HCT116 (cell line): Measurements from ENCODE around the gene ZNF341. TPM values are rescaled to one million over a fixed set of nuclear protein-coding genes. Genes with fewer than 3 reads are reported as not detected.

Experiments used
- ATAC-seq: fragments of 200-7000 bp; cut with Tn5 transposase; 2 replicates; pipeline ENCODE4 v1.9.1; 2020; ENCODE audit warnings: mild to moderate bottlenecking, moderate library complexity
- BruUV-seq: library from RNA; stranded (reverse); fragments of 400-500 nt; replicated peaks from 2 replicates; lab custom pipeline; 2021; lab: Mats Ljungman, UMichigan
- CTCF ChIA-PET: fragments of 300-600 bp; sonication (Branson Sonifier 250); formaldehyde crosslinking; loops from one replicate; lab custom pipeline; 2021; ENCODE audit warnings: antibody characterized with exemption; lab: Charles Lee
- POLR2A ChIA-PET: fragments of 300-600, 350-600 bp; sonication (Branson Sonifier 250); formaldehyde crosslinking; loops from one replicate; lab custom pipeline; 2021; ENCODE audit warnings: antibody characterized with exemption; lab: Charles Lee
- RAD21 ChIA-PET, 2 experiments: fragments of 300-600 bp; sonication (Branson Sonifier 250); formaldehyde crosslinking; loops; one replicate each; lab custom pipeline; 2023; ENCODE audit warnings: low total read pairs in 2 of 2; ENCODE audit not compliant: uncharacterized antibody in 2 of 2, unreplicated experiment in 2 of 2, low non-redundant PET in 1 of 2; lab: Charles Lee
- DNase-seq: peaks from one replicate; pipeline ENCODE4 v3.0.0-alpha.2; 2010; ENCODE audit warnings: low read depth, low spot score
- H2AFZ ChIP-seq: fragments of 200-600 bp; shearing (Covaris generic), sonication (generic); 2 replicates; pipeline ENCODE4 v1.6.1; 2017; ENCODE audit warnings: low read depth, mixed run types, mixed read lengths, antibody characterized with exemption, low read length; ENCODE audit not compliant: poor library complexity, severe bottlenecking
- H3K27ac ChIP-seq: 2 replicates; pipeline ENCODE4 v1.5.1; 2012; ENCODE audit warnings: low read depth, low read length
- H3K27me3 ChIP-seq: fragments of 200-600 bp; sonication (generic); 2 replicates; pipeline ENCODE4 v1.6.1; 2016; ENCODE audit warnings: mixed run types, low read length, mixed read lengths; ENCODE audit not compliant: insufficient read depth
- H3K36me3 ChIP-seq, 2 experiments: fragments of 200-500 bp in 1 of 2; fragments of 200-600 bp in 1 of 2; sonication (Bioruptor generic) in 1 of 2; sonication (generic) in 1 of 2; 2 replicates each; pipeline versions ENCODE4 v1.5.1 to v1.6.1; 2014 to 2016; ENCODE audit warnings: low read length in 2 of 2, inconsistent platforms in 1 of 2, mixed read lengths in 1 of 2, mixed run types in 1 of 2; ENCODE audit not compliant: insufficient read depth in 2 of 2, control insufficient read depth in 1 of 2
- H3K4me1 ChIP-seq, 2 experiments: fragments of 200-600 bp in 1 of 2; sonication (generic) in 1 of 2; 2 replicates each; pipeline versions ENCODE4 v1.5.1 to v1.6.1; 2012 to 2017; ENCODE audit warnings: low read length in 2 of 2, inconsistent platforms in 1 of 2, mild to moderate bottlenecking in 1 of 2, mixed read lengths in 1 of 2, mixed run types in 1 of 2, moderate library complexity in 1 of 2; ENCODE audit not compliant: insufficient read depth in 2 of 2, control insufficient read depth in 1 of 2
- H3K4me2 ChIP-seq: fragments of 200-600 bp; sonication (generic); 2 replicates; pipeline ENCODE4 v1.6.1; 2017; ENCODE audit warnings: mixed run types, low read length, mixed read lengths
- H3K4me3 ChIP-seq, 2 experiments: fragments of 200-600 bp in 1 of 2; sonication (generic) in 1 of 2; replicated peaks in 1 of 2; 2 replicates each; pipeline ENCODE4 v1.5.1; 2011 to 2016; ENCODE audit warnings: low read length in 2 of 2, control low read depth in 1 of 2, low read depth in 1 of 2, mild to moderate bottlenecking in 1 of 2, mixed read lengths in 1 of 2, mixed run types in 1 of 2
- H3K79me2 ChIP-seq: fragments of 200-600 bp; sonication (generic); 2 replicates; pipeline ENCODE4 v1.6.1; 2017; ENCODE audit warnings: mild to moderate bottlenecking, mixed run types, low read length, moderate library complexity, mixed read lengths; ENCODE audit not compliant: insufficient read depth
- H3K9ac ChIP-seq: fragments of 200-600 bp; sonication (generic); 2 replicates; pipeline ENCODE4 v1.6.1; 2016; ENCODE audit warnings: low read length, mixed read lengths
- H3K9me2 ChIP-seq: fragments of 200-600 bp; sonication (generic), shearing (Covaris generic); 2 replicates; pipeline ENCODE4 v1.6.1; 2017; ENCODE audit warnings: mixed run types, mild to moderate bottlenecking, moderate library complexity; ENCODE audit not compliant: insufficient read depth
- H3K9me3 ChIP-seq, 2 experiments: fragments of 200-500 bp in 1 of 2; fragments of 200-600 bp in 1 of 2; sonication (Bioruptor generic) in 1 of 2; sonication (generic) in 1 of 2; 2 replicates each; pipeline ENCODE4 v1.6.1; 2014 to 2017; ENCODE audit warnings: low read length in 2 of 2, mixed read lengths in 2 of 2, inconsistent platforms in 1 of 2, low read depth in 1 of 2, mild to moderate bottlenecking in 1 of 2, mixed run types in 1 of 2, moderate library complexity in 1 of 2; ENCODE audit not compliant: control insufficient read depth in 1 of 2, insufficient read depth in 1 of 2
- H4K20me1 ChIP-seq: fragments of 200-600 bp; sonication (generic), shearing (Covaris generic); 2 replicates; pipeline ENCODE4 v1.6.1; 2017; ENCODE audit warnings: mixed run types, mild to moderate bottlenecking, moderate library complexity; ENCODE audit not compliant: insufficient read depth
- CEBPB ChIP-seq: IDR thresholded peaks from 2 replicates; pipeline ENCODE4 v1.6.1; 2012; ENCODE audit warnings: low read depth
- CTCF ChIP-seq, 3 experiments: fragments of 200-600 bp in 1 of 3; sonication (generic) in 1 of 3; IDR thresholded peaks in 2 of 3; conservative IDR thresholded peaks in 1 of 3; 2 replicates each; pipeline ENCODE4 v1.5.1; 2012 to 2017; ENCODE audit warnings: low read depth in 2 of 3, low read length in 2 of 3, antibody characterized with exemption in 1 of 3, borderline replicate concordance in 1 of 3, control low read depth in 1 of 3, mild to moderate bottlenecking in 1 of 3, mixed read lengths in 1 of 3, mixed run types in 1 of 3, moderate library complexity in 1 of 3; ENCODE audit not compliant: insufficient read depth in 1 of 3
- ELF1 ChIP-seq: IDR thresholded peaks from 2 replicates; pipeline ENCODE4 v1.6.1; 2012; ENCODE audit warnings: low read depth, borderline replicate concordance
- EZH2 ChIP-seq: fragments of 200-600 bp; sonication (generic); IDR thresholded peaks from 2 replicates; pipeline ENCODE4 v1.6.1; 2017; ENCODE audit warnings: antibody characterized with exemption, mixed run types
- EZH2phosphoT487 ChIP-seq: fragments of 200-600 bp; IDR thresholded peaks from 2 replicates; pipeline ENCODE4 v1.6.1; 2018; ENCODE audit warnings: antibody characterized with exemption, borderline replicate concordance
- FOSL1 ChIP-seq: IDR thresholded peaks from 2 replicates; pipeline ENCODE4 v1.6.1; 2012; ENCODE audit warnings: low read depth
- POLR2AphosphoS5 ChIP-seq: IDR thresholded peaks from 2 replicates; pipeline ENCODE4 v1.6.1; 2011; ENCODE audit warnings: mild to moderate bottlenecking, low read depth, low read length, moderate library complexity
- SIN3A ChIP-seq: IDR thresholded peaks from 2 replicates; pipeline ENCODE4 v1.6.1; 2012; ENCODE audit warnings: low read depth
- YY1 ChIP-seq: IDR thresholded peaks from 2 replicates; pipeline ENCODE4 v1.6.1; 2011; ENCODE audit warnings: low read length, low read depth, moderate library complexity, mild to moderate bottlenecking; ENCODE audit not compliant: insufficient replicate concordance; ENCODE audit errors: extremely low read depth
- intact Hi-C: fragments of 100-400 bp; cut with micrococcal nuclease; formaldehyde crosslinking; loops from 2 replicates; pipeline ENCODE4 v1.10.0; 2022
- total RNA-seq: library from RNA; stranded (reverse); gene quantifications from one replicate; pipeline ENCODE4 v1.2.1, GENCODE V29; 2021; ENCODE audit not compliant: unreplicated experiment

The ZNF341 gene
- total RNA-seq, 1 experiment from 2014 or later, result 4.9 TPM

GRCh38 chr20:33812908-33813462, 81.2 kb downstream of the ZNF341 start:
- Histone ChIP-seq H3K4me1 (peaks cover 8 to 30% of the 10 kb centered on the region in 2 experiments), H3K79me2 (peaks cover 66% of the 10 kb centered on the region), H3K4me3 (peak overlapping the region; percentile 87 to 98), H4K20me1 (peaks cover 9% of the 10 kb centered on the region; the same call in 1 of the 2 replicates), H3K36me3 (peaks cover 0 to 4% of the 10 kb centered on the region in 2 experiments; a peak in 2 of 4 replicates), H2AFZ (no peak overlapping the region), H3K27me3 (no peaks in the 10 kb centered on the region), H3K9ac (peak overlapping the region; percentile 92), H3K9me3 (no peaks in the 10 kb centered on the region), H3K27ac (peak overlapping the region; percentile 82), H3K4me2 (peak overlapping the region; percentile 91), H3K9me2 (no peaks in the 10 kb centered on the region)
- no peak for ATAC-seq
- TF ChIP-seq CEBPB (no peak), YY1 (no peak), POLR2AphosphoS5 (no peak), EZH2 (no peak), ELF1 (no peak), FOSL1 (no peak), EZH2phosphoT487 (no peak), SIN3A (no peak), CTCF (IDR thresholded peaks at IDR 0.05 in 2 of 3, conservative IDR thresholded peaks at IDR 0.05 in 1 of 3; ENCODE audit: borderline replicate concordance in 1 of 3, insufficient read depth in 1 of 3, low read depth in 2 of 3, low read length in 2 of 3) (no peak)
- intact Hi-C loops, result no loop called here
- POLR2A ChIA-PET, result interaction anchor here (1.0 kb wide), 1 partner anchor 23 kb away, joined by 4 read pairs; no protein-coding TSS in a partner anchor
- BruUV-seq, result no TSS peak
- RAD21 ChIA-PET, result no interaction called here
- no peak for DNase-seq
- CTCF ChIA-PET, result interaction anchor here (0.6 to 1.4 kb wide), 2 partner anchors 17 to 21 kb away, joined by 3 read pairs; no protein-coding TSS in a partner anchor
